AG04449 (cell line): ENCODE data around the gene CMTM6.

ENCODE experiments used
- CTCF ChIA-PET: fragments of 350-600 bp; formaldehyde crosslinking; extraction: SDS; loops from one replicate; lab custom pipeline; 2021; ENCODE audit warnings: antibody characterized with exemption; lab: Yijun Ruan, JAX
- POLR2A ChIA-PET: fragments of 400-600, 350-600 bp; formaldehyde crosslinking; extraction: SDS; loops from one replicate; lab custom pipeline; 2020; ENCODE audit warnings: antibody characterized with exemption, inconsistent platforms; lab: Yijun Ruan, JAX
- DNase-seq: peaks from one replicate; pipeline ENCODE4 v3.0.0-alpha.2; 2010; ENCODE audit warnings: low read depth, low spot score
- H3K4me3 ChIP-seq: 2 replicates; pipeline ENCODE4 v1.5.1; 2011; ENCODE audit warnings: low read depth, mild to moderate bottlenecking, control low read depth, low read length
- TF ChIP-seq, protein P1 (sequence below): IDR thresholded peaks from one replicate; pipeline ENCODE4 v1.5.1; 2011; ENCODE audit warnings: mild to moderate bottlenecking, moderate library complexity, low read length, control low read depth, inconsistent platforms; ENCODE audit not compliant: insufficient read depth; ENCODE audit errors: missing control alignments

Gene CMTM6

DNA sequence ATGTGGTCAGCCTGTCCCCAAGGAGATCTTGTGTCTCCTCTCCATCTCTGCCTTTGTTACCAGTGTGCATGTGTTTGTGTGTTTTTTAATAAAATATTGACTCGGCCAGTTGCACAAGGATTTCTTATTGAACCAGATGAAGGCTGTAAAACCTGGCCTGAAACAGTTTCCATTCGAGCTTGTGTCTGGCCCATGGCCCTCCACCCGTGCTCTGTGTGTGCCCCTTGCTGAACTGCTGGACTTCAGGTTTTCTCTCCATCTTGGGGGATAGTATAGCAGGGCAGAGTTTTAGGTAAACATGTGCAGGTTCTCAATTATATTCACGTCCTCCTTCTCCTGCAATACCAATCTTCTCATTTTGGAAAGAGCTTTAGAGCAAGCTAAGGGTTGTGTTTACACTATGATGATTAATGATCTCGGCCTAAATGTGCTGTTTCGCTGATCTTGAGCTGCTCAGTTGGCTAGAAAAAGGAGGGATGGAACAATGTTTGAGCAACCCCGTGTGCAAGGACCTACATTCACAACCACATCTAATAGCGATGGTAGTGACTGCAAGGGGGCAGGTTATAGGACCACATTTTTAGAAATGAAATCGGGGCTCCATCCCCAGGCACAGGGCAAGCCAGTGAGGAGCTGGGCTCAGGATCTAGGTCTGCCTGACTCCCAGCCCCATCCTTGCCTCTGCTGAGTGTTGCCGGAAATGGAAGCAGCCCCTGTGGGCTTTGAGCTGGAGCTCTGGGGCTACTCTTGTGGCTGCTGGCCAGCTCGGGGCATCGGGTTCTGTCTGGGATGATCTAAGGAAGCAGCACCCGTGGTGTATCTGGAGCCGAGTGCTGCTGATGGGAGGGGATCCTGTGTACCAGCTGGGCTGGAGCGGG is 47.7 kb downstream of the CMTM6 start:
- ChIA-PET CTCF (interaction anchor here (0.6 to 12.7 kb wide), 3 partner anchors 14 to 80 kb away, joined by 3 to 144 read pairs (median 22); no protein-coding TSS in a partner anchor), POLR2A (no interaction called here)
- no peak for DNase-seq
- no peak overlapping the region for H3K4me3 ChIP-seq
- TF ChIP-seq, protein P1, sequence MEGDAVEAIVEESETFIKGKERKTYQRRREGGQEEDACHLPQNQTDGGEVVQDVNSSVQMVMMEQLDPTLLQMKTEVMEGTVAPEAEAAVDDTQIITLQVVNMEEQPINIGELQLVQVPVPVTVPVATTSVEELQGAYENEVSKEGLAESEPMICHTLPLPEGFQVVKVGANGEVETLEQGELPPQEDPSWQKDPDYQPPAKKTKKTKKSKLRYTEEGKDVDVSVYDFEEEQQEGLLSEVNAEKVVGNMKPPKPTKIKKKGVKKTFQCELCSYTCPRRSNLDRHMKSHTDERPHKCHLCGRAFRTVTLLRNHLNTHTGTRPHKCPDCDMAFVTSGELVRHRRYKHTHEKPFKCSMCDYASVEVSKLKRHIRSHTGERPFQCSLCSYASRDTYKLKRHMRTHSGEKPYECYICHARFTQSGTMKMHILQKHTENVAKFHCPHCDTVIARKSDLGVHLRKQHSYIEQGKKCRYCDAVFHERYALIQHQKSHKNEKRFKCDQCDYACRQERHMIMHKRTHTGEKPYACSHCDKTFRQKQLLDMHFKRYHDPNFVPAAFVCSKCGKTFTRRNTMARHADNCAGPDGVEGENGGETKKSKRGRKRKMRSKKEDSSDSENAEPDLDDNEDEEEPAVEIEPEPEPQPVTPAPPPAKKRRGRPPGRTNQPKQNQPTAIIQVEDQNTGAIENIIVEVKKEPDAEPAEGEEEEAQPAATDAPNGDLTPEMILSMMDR, result no peak

DNA sequence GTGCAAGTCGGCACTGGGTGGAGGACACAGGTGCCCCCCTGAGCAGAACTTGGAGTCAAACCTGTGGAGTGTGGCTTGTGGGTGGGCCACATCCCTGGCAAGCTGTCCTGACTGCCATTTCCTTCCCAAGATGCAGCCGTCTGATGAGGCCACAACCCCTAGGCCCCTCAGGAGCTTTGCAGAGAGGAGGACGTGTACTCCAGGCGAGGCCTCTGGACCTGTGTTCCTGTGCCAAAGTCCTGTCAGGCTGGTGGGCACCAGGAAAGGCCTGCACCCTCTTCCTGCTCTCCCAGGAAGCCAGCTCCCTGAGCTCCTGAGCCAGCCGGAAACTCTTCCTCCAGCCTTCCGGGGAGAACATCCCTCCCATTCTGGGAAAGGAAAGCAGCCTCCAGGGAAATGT is 48.5 kb downstream of the CMTM6 start:
- DNase-seq, result no peak
- POLR2A ChIA-PET, result no interaction called here
- TF ChIP-seq, protein P1, result no peak
- CTCF ChIA-PET, result interaction anchor here (0.6 to 12.7 kb wide), 3 partner anchors 14 to 79 kb away, joined by 3 to 144 read pairs (median 22); no protein-coding TSS in a partner anchor
- no peak overlapping the region for H3K4me3 ChIP-seq

DNA sequence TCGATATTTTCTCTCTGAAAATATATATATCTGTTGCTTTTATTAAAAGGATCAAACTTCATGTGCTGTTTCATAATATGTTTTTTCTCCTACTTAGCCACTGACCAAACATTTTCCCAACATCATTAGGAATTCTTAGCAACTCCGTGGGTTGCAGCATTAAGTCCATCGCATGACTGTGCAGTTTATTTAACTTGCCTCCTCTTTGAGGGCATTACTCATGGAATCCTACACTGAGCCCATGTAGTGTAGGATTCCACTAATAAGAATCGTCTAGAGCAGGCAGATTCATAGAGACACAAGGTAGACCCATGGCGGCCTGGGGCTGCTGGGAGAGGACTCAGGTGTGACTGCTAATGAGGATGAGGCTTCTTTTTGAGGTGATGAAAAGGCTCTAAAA is 49.3 kb downstream of the CMTM6 start:
- DNase-seq, result peak; percentile 82
- no peak overlapping the region for H3K4me3 ChIP-seq
- TF ChIP-seq, protein P1, result no peak
- CTCF ChIA-PET, result interaction anchor here (4.9 to 12.7 kb wide), 2 partner anchors 15 to 78 kb away, joined by 22 to 144 read pairs; no protein-coding TSS in a partner anchor
- POLR2A ChIA-PET, result no interaction called here

DNA sequence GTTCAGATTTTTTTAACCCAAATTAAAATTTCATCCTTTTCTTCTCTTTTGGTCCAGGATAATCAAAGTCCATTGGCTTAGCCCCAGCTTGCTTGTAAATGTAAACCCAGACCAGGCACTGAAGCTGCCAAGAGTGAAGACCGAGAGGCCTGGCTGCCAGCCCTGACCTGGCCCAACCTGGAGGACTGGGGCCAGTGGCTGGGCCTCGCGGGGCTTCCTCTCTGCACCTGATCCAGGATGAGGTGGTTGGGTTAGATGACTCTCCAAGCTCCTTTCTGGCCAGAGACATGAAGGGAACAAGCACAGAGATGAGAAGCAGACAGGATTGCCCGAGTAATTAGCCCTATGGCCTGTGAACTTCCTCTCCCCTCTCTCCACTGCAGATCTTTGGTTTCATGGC is 50.6 kb downstream of the CMTM6 start:
- ChIA-PET POLR2A (interaction anchor here (0.6 kb wide), 2 partner anchors 16 to 60 kb away, joined by 3 read pairs; partner anchors contain the start of gene CMTM7), CTCF (interaction anchor here (0.9 to 12.7 kb wide), 3 partner anchors 17 to 77 kb away, joined by 3 to 144 read pairs (median 3); no protein-coding TSS in a partner anchor)
- H3K4me3 ChIP-seq, result no peak overlapping the region
- TF ChIP-seq, protein P1, result no peak
- DNase-seq, result no peak

DNA sequence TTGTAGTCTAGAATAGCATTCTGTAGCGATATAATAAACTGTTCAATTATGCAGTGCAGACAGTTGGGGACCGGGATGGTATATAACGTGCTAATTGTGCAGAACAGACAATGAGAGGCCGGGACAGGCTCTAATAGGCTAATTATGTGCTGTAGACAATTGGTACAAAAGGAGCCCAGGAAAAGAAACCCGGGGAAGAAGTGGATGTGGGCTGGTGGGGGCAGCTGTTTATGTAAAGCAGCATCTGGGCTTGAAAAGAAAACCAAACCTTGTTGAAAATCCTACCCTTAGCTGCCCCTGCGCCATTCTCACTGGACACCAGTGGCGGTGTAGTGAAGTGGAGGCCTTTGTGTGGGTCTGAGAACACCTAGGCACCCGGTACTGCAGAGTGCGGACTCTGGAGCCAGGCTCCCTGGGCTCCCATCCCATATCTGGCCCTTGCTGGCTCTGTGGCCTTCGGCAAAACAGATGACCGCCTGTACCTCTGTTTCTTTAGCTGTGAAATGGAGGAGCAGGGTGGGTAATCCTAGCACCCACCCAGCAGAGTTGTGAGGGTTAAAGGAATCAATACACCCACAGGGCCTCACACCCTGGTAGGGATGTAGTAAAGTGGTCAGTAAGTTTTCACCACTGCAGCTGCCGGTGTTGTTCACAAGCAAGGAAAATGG is 51.5 kb downstream of the CMTM6 start:
- no peak overlapping the region for H3K4me3 ChIP-seq
- TF ChIP-seq, protein P1, result no peak
- ChIA-PET CTCF (interaction anchor here (0.9 to 12.7 kb wide), 5 partner anchors 15 to 76 kb away, joined by 3 to 144 read pairs (median 3); no protein-coding TSS in a partner anchor), POLR2A (interaction anchor here (0.6 kb wide), 1 partner anchor 28 kb away, joined by 3 read pairs; no protein-coding TSS in a partner anchor)
- no peak for DNase-seq

DNA sequence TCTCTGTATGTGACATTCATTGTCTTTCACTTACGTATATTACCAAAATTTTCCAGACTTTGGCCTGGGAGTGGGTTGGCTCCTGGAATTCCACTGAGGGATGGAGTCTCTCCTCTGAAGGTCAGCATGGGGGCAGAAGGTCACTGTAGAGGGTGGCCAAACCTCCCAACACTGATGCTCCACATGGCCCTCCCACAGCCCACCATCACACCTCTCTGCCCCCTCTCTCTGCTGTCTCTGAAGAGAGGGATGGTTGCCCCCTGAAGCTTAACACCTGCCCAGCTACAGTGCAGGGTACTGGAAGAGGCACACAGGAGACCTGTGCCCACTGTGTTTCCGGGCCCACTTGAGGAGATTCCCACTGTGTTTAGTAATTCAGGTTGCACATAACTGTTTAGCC is 52.2 kb downstream of the CMTM6 start:
- ChIA-PET POLR2A (interaction anchor here (0.6 kb wide), 1 partner anchor 1728 kb away, joined by 4 read pairs; no protein-coding TSS in a partner anchor), CTCF (interaction anchor here (0.5 to 12.7 kb wide), 5 partner anchors 14 to 78 kb away, joined by 3 to 144 read pairs (median 3); no protein-coding TSS in a partner anchor)
- TF ChIP-seq, protein P1, result no peak
- H3K4me3 ChIP-seq, result no peak overlapping the region
- no peak for DNase-seq
